ENCODE data around the gene GPR137.
"Not testable (repeated sequence)": the region's sequence is repeated elsewhere in the genome, so short reads cannot be mapped to it uniquely, and the experiment has no call there.

GPR137 gene

DNA sequence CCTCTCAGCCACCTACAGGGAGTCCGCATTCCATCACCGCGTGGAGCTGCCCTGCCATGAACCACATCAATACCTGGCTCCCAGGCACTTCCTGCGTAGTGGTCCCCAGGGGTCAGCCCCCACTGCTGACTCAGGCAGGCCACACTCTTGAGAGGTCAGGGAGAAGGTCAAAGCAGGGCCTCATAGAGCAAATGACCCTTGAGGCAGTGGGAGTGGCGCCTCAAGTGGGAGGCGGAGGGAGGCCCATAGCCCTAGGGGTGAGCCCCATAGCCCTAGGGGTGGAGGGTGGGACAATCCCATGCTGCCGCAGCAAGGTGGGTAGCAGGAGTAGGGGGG lies 37.2 kb downstream of the GPR137 start:
- no peak for FAIRE-seq

DNA sequence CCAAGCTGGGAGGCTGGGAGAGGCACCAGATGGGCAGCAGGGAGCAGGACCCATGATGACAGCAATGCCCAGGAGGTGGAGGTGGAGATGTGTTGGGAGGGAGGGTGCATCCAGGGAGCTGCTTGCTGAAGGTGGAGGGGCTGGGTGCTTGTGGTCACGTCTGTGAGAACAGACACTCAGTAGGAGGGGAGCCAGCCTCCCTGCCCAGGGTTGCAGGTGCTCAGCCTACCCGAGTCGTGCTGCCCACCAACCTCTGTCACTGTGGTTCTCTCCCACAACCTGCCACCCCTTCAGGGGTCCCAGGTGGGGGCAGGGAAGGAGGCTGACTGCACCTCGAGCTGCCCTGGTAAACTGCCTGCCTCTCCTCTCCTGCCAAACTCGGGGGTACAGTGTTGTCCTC lies 37.7 kb downstream of the GPR137 start:
- FAIRE-seq, result no peak

DNA sequence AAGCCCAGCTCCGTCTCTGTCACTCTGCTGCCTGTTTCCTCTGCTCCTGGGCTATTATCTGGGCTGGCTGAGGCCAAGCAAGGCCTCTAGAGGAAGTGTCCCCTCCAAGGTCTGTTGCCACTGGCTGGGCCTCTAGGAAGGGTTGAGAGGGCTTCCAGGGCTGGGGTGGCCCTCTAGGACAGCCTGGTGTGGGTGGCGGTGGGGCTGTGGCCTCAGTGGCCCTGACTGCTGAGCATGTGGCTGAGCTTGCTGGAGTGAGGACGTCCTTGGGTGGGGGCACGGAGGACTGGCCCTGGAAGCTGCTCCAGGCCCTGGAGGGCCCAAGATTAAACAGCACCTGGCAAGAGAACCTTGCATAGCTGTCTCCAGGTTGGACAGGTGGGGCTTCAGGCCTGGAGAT lies 38.3 kb downstream of the GPR137 start:
- not testable (repeated sequence) for FAIRE-seq

DNA sequence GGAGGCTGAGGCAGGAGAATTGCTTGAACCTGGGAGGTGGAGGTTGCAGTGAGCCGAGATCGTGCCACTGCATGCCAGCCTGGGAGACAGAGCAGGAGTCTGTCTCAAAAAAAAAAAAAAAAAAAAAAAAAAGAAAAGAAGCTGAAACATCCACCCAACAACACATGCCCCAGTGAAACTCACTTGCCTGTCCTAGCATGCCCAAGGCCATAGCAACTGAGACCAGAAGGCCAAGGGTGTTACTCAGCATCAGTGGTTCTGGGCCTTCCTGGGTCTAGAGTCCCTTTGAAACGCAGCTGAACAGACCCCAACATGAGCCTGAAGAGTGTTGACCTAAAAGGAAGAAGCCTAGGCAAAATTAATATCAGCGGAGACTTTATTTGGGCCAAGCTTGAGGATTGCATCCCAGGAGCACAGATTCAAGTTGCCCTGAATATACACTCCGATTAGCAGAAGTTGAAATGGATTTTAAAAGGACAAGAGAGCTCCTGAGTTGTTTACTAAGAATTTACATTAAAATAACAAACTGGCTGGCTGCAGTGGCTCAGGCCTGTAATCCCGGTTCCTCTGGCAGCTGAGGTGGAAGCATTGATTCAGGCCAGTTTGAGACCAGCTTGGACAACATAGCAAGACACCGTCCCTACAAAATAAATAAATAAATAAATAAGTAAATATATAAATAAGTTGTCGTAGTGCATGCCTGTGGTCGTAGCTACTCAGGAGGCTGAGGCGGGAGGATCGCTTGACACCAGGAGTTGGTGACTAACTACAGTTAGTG lies 39.2 kb downstream of the GPR137 start:
- FAIRE-seq, result no peak

DNA sequence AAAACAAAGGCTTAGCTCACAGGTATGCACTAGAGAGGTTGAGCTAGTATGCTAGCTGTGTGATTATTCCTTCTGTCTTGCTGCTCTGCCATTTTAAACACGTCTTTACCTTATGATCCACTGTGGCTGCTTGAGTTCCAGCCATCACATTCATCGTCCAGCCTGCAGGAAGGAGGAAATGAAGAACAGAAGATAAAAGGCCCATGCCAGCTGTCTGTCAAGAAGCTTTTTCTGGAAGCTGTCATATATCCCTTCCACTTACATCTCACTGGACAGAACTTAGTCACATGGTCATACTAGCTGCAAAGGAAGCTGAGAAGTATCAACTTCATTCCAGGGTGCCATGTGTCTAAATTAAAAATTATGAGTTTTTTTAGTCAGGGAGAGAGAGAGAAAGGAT lies 41.7 kb downstream of the GPR137 start:
- FAIRE-seq, result no peak

DNA sequence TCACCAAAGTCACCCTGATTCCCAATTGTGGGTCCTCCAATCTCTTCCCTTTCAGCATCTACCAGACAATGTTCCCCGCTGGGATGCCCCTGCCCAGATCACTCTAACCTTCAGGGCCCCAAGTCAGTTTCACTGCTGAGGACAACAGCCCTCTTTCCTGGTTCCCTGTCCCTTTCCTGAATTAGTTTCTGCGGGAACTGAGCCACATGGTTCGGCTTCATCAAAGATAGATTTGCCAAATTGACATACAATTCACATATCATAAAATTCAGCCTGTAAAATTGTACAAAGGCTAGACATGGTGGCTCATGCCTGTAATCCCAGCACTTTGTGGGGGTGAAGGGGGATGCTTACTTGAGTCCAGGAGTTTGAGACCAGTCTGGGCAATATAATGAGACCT lies 42.3 kb downstream of the GPR137 start:
- no peak for FAIRE-seq

DNA sequence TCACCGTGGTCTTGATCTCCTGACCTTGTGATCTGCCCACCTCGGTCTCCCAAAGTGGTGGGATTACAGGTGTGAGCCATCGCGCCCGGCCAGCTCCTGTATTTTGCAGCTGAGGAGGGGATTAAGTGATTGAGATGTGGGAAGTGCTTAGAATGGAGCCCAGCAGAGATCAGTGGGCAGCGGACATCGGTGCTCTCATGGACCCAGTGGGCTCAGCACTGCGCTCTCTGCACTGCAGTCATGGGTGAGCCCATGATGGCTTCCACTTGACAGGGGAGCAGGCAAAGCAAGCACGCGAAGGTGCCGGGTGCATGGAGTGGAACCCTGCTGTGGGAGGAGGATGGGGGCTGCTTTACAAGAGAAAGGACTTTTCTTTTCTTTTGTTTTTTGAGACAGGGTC lies 45.2 kb downstream of the GPR137 start:
- FAIRE-seq, result no peak

DNA sequence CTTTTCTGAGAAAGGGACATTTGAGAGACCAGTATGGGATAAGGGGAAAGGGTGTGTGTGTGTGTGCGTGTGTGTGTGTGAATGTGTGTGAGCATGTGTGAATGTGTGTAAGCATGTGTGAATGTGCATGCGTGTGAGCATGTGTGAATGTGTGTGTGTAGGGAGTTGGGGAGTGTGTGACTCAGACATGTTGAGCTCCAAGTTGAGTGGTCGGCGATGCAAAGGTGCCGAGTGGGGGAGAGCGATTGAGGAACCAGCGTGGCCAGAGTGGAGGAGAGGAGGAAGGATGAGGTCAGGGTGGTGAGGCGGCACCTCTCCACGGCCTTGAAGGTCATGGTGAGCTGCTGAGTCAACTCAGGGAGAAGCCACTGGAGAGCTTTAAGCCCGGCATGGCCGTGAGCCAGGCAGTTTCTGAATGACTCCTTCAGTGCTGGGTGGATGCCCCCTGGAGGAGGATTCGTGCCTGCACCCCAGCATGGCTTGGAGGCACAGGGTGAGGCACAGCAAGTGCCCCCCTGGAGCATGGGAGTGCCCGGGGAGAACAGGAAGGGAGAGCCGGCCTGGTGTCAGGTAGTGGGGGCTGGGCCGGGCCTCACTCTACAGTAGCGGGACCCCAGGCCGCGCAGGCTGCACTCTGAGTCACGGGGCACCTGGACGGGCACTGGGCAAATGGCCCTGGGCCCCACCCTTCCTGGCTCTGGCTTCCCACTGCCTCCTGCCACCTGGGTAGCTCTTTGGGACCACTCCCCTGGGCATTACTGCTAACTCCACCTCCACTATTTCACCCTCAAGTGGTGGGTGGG lies 46.1 kb downstream of the GPR137 start:
- FAIRE-seq, result no peak

DNA sequence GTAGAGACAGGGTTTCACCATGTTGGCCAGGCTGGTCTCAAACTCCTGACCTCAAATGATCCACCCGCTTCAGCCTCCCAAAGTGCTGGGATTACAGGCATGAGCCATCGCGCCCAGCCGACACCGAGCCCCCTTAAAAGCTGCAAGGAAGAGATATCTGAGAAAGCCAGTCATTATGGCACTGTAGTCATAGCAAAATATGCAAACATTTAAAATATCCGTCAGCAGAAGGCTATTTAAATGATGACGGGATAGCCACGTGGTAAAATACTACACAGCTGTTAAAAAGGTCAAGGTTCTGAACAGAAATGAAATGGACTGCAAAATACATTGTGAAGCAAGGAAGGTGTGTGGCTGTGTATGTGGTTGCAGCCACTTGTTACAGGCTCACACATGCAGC lies 47.9 kb downstream of the GPR137 start:
- no peak for FAIRE-seq

DNA sequence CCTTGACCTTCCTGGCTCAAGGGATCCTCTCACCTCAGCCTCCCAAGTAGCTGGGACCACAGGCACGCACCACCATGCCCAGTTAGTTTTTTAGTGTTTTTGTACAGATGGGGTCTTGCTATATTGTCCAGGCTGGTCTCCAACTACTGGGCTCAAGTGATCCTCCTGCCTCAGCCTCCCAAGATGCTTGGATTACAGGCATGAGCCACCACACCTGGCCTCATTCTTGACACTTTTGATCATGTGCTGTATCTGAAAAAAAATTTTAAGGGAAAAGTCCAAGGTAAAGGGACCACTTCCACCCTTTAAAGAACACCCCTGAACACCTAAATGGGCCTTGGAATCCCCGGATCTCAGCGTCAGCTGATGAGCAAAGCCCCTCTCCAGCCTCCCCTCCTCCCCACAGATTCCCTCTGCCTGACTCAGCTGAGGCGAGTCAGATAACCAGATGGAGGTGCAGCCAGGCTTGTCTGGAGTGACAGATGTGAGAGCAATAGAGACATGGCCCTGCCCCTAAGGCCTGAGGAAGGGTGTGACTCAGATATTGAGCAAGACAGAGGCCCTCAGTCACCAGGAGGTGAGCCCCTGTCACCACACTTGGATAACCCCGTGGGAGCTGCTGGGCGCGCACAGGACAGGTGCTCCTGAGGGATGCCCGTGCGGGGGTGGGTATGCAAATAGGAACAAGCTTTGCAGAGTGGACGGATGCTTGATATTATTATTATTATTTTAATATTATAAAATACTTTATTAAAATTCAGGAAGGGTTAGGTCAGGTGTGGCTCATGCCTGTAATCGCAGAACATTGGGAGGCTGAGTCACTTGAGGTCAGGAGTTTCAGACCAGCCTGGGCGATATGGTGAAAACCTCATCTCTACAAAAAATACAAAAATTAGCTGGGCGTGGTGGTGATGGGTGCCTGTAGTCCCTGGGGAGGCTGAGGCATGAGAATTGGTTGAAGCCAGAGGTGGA lies 49.4 kb downstream of the GPR137 start:
- no peak for FAIRE-seq

DNA sequence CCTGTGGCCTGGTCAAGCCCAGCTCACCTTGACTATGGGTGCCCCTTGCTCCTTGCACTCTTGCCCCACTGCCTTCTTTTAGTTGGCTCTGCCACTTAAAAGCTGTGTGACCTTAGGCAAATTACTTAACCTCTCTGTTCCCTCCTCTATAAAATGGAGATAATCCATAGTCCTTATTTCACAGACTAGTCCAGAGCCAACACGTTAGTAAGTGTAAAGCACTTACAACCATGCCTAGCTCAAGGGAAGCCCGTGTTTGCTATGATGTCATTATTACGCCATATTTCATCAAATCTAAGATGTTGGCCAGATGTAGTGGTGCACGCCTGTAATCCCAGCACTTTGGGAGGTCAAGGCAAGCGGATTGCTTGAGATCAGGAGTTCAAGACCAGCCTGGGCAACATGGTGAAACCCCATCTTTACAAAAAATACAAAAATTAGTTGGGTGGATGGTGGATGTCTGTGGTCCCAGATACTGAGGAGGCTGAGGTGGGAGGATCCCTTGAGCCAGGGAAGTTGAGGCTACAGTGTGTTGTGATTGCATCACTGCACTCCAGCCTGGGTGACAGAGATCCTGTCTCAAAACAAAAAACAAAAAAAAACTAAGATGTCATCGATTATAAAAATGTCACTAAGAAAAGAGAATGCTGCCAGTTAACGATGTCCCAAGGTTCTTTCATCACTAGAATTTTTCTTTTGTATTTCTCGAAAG lies 52.0 kb downstream of the GPR137 start:
- FAIRE-seq, result no peak

DNA sequence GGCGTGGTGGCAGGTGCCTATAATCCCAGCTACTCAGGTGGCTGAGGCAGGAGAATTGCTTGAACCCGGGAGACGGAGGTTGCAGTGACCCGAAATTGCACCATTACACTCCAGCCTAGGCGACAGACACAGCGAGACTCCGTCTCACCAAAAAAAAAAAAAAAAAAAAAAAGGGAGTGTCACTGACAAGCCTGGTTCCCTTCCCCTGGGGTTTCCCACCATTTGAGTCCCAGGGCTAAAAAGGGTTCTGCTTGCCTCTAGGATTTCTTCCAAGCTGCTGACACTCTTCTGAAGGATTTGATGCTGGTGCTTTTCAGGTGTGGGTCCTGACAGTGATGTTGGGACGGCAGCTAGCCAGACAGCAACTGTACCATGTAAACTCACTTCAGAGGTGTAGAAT lies 53.1 kb downstream of the GPR137 start:
- no peak for FAIRE-seq

Measured in TTC549 (cell line).